ENCODE results near the gene KLK7. TPM values are rescaled to one million over a fixed set of nuclear protein-coding genes. Genes with fewer than 3 reads are reported as not detected.

KLK7 gene
- total RNA-seq, 1 donor from 2014 or later, result not detected

- Histone ChIP-seq H3K9me3 (replicated peaks) (no peaks in the 10 kb centered on the region), H3K4me1 (no peaks in the 10 kb centered on the region), H3K36me3 (no peaks in the 10 kb centered on the region), H3K27me3 (ENCODE audit: low read depth) (peaks cover 79% of the 10 kb centered on the region), H3K27ac (replicated peaks) (no peak overlapping the region), H3K4me3 (no peak overlapping the region)
- intact Hi-C loops (cut with micrococcal nuclease), result no loop called here
- TF ChIP-seq CTCF (IDR thresholded peaks at IDR 0.05; ENCODE audit: borderline replicate concordance), result no peak
- no peak for DNase-seq
Measured at GRCh38 chr19:50982186-50982585, 1.5 kb downstream of the KLK7 start.

DNA sequence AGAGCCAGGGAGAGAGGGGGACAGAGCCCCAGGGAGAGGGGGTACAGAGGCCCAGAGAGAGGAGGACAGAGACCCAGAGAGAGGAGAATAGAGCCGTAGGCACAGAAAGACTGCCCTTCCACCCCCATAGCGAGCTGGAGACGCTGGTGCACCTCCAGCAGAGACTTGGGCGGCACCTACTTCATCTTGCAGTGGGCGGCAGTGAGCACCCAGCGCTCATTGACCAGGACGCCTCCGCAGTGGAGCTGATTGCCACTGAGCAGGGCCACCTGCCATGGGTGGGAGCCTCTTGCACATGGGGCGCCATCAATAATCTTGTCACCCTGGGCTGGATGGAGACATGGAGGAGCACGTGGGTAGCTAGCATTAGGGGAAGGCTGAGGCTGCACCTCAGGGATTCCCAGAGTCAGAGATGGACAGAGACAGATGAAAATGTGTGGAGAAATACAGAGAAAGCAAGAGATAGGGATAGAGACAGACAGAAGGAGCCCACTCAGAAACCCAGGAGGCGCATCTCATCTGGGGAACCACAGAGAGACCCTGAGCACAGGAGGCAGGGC is 2.0 kb downstream of the KLK7 start:
- Histone ChIP-seq H3K4me3 (no peak overlapping the region), H3K27ac (replicated peaks) (no peak overlapping the region), H3K27me3 (ENCODE audit: low read depth) (peaks cover 79% of the 10 kb centered on the region), H3K4me1 (no peaks in the 10 kb centered on the region), H3K36me3 (no peaks in the 10 kb centered on the region), H3K9me3 (replicated peaks) (no peaks in the 10 kb centered on the region)
- intact Hi-C loops (cut with micrococcal nuclease), result no loop called here
- TF ChIP-seq CTCF (IDR thresholded peaks at IDR 0.05; ENCODE audit: borderline replicate concordance), result no peak
- no peak for DNase-seq

DNA sequence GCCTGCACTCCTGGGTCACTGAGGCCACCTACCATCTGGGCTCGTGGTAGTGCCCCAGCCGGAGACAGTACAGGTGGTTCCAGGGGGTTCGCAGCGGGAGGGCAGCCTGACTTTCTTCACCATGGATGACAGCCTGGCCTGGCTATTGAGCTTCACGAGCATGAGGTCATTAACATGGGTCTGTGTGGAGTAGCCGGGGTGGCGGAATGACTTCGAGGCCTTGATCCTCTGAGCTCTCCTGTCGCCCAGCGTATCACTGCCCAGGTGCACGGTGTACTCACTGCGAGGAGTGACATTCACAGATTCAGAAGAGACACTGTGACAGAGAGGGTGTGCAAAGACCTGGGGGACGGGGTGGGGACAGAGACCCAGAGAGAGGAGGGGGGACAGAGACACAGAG is 3.5 kb downstream of the KLK7 start:
- H3K27me3 ChIP-seq (ENCODE audit: low read depth), result peaks cover 78% of the 10 kb centered on the region
- intact Hi-C loops (cut with micrococcal nuclease), result no loop called here
- TF ChIP-seq CTCF (IDR thresholded peaks at IDR 0.05; ENCODE audit: borderline replicate concordance), result no peak

GRCh38 chr19:50979758-50980157 is 4.0 kb downstream of the KLK7 start:
- H3K4me1 ChIP-seq, result no peaks in the 10 kb centered on the region
- intact Hi-C loops (cut with micrococcal nuclease), result no loop called here
- H3K36me3 ChIP-seq, result no peaks in the 10 kb centered on the region
- H3K9me3 ChIP-seq (replicated peaks), result no peaks in the 10 kb centered on the region
- no peak overlapping the region for H3K4me3 ChIP-seq
- no peak for TF ChIP-seq CTCF (IDR thresholded peaks at IDR 0.05; ENCODE audit: borderline replicate concordance)
- no peak overlapping the region for H3K27ac ChIP-seq (replicated peaks)
- no peak for DNase-seq
- peaks cover 75% of the 10 kb centered on the region for H3K27me3 ChIP-seq (ENCODE audit: low read depth)

More for the DNA sequence above, 3.5 kb downstream of the KLK7 start:
- Histone ChIP-seq H3K36me3 (no peaks in the 10 kb centered on the region), H3K9me3 (replicated peaks) (no peaks in the 10 kb centered on the region), H3K27ac (replicated peaks) (no peak overlapping the region), H3K4me1 (no peaks in the 10 kb centered on the region), H3K4me3 (no peak overlapping the region)
- no peak for DNase-seq

DNA sequence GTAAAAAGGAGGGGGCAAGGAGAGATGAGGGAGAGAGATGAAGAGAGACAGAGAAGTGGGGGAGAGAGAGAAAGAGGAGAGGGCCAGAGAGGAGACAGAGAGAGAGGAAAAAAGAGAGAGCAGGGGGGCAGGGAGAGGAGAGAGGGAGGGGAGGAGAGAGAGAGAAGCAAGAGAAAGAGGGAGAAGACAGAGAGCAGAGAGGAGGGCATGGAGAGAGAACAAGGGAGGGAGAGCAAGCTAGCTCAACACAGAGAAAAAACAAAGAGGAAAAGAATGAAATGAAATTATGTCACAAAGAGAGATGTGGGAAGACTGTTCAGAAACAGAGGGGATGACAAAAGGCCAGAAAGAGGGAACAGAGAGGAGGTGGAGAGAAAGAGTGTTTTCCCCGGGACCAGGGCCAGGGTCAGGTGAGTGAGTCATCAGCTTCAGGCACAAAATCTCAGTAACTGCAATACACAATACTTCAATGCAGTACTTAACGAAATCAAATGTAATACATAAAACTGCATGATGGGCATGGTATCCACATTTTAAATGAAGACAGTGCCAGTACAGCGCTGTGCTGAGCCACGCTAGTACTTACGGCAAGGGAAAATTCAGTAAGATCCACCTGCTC is 4.8 kb downstream of the KLK7 start:
- Histone ChIP-seq H3K4me3 (no peak overlapping the region), H3K9me3 (replicated peaks) (no peaks in the 10 kb centered on the region), H3K4me1 (no peaks in the 10 kb centered on the region), H3K27ac (replicated peaks) (no peak overlapping the region), H3K36me3 (no peaks in the 10 kb centered on the region), H3K27me3 (ENCODE audit: low read depth) (peaks cover 66% of the 10 kb centered on the region)
- no peak for DNase-seq
- intact Hi-C loops (cut with micrococcal nuclease), result no loop called here
- no peak for TF ChIP-seq CTCF (IDR thresholded peaks at IDR 0.05; ENCODE audit: borderline replicate concordance)

Measured in left ventricle myocardium inferior (tissue), 1 donor.